K562 (cell line): ENCODE data around the gene COX5A. TPM values are rescaled to one million over a fixed set of nuclear protein-coding genes. Genes with fewer than 3 reads are reported as not detected.

Source experiments
- ATAC-seq: fragments of 200-7000 bp; cut with Tn5 transposase; 3 replicates; pipeline ENCODE4 v1.9.1; 2020; ENCODE audit warnings: moderate library complexity
- BruUV-seq: library from RNA; stranded (reverse); fragments of 400-500 nt; replicated peaks from 2 replicates; lab custom pipeline; 2021; lab: Mats Ljungman, UMichigan
- CTCF ChIA-PET: fragments of 300-600 bp; formaldehyde crosslinking; extraction: SDS; loops from one replicate; lab custom pipeline; 2021; ENCODE audit warnings: low intra/inter-chr PET ratio; lab: Yijun Ruan, JAX
- POLR2A ChIA-PET: fragments of 300-600, 350-650 bp; sonication (Branson Sonifier 250); formaldehyde crosslinking; extraction: SDS; loops from one replicate; lab custom pipeline; 2021; ENCODE audit warnings: antibody characterized with exemption, inconsistent platforms; lab: Yijun Ruan, JAX
- DNase-seq, 4 experiments: peaks; one replicate each; pipeline versions ENCODE4 v3.0.0 to v3.0.0-alpha.2; 2011 to 2018; ENCODE audit warnings: low spot score in 3 of 4, mixed read lengths in 3 of 4; ENCODE audit errors: extremely low read depth in 1 of 4
- FAIRE-seq: peaks from 2 replicates; lab custom pipeline; 2011; peaks lifted over from hg19 to GRCh38; lab: Jason Lieb, UNC
- H2AFZ ChIP-seq: 2 replicates; pipeline ENCODE4 v1.6.0; 2011; ENCODE audit warnings: low read depth, low read length, control low read depth, inconsistent platforms
- H3K27ac ChIP-seq: fragments of 200-600 bp; 3 replicates; pipeline ENCODE4 v1.8.0; 2011; ENCODE audit warnings: low read depth, mild to moderate bottlenecking, control low read depth, inconsistent platforms, low read length, moderate library complexity, mixed read lengths; ENCODE audit errors: extremely low read depth
- H3K27me3 ChIP-seq, 2 experiments: fragments of 300-600 bp in 1 of 2; 2 replicates in 1 of 2; 3 replicates in 1 of 2; pipeline versions ENCODE4 v1.6.0 to v1.8.0; 2011; ENCODE audit warnings: inconsistent platforms in 2 of 2, low read length in 2 of 2, mild to moderate bottlenecking in 1 of 2, mixed read lengths in 1 of 2, moderate library complexity in 1 of 2; ENCODE audit not compliant: control insufficient read depth in 2 of 2, insufficient read depth in 2 of 2
- H3K36me3 ChIP-seq: fragments of 300-600 bp; 3 replicates; pipeline ENCODE4 v1.8.0; 2011; ENCODE audit warnings: mild to moderate bottlenecking, low read length, inconsistent platforms; ENCODE audit not compliant: control insufficient read depth, insufficient read depth
- H3K4me1 ChIP-seq, 2 experiments: fragments of 200-600 bp in 1 of 2; replicated peaks in 1 of 2; 2 replicates in 1 of 2; 3 replicates in 1 of 2; pipeline versions ENCODE4 v1.5.1 to v1.8.0; 2011; ENCODE audit warnings: inconsistent platforms in 2 of 2, low read length in 2 of 2, mild to moderate bottlenecking in 1 of 2, mixed read lengths in 1 of 2, moderate library complexity in 1 of 2; ENCODE audit not compliant: control insufficient read depth in 2 of 2, insufficient read depth in 2 of 2
- H3K4me2 ChIP-seq: 2 replicates; pipeline ENCODE4 v1.6.1; 2011; ENCODE audit warnings: low read length, control low read depth, inconsistent platforms, mixed read lengths; ENCODE audit not compliant: insufficient read depth
- H3K4me3 ChIP-seq: fragments of 200-600 bp; sonication (generic), shearing (Covaris generic); 2 replicates; pipeline ENCODE4 v1.5.1; 2016; ENCODE audit warnings: control low read depth, inconsistent platforms
- H3K79me2 ChIP-seq: fragments of 200-600 bp; 3 replicates; pipeline ENCODE4 v1.8.0; 2011; ENCODE audit warnings: low read length, inconsistent platforms; ENCODE audit not compliant: control insufficient read depth, insufficient read depth
- H3K9ac ChIP-seq, 2 experiments: 2 replicates each; pipeline versions ENCODE4 v1.6.0 to v1.6.1; 2011; ENCODE audit warnings: low read depth in 2 of 2, low read length in 2 of 2, control low read depth in 1 of 2, inconsistent platforms in 1 of 2, mild to moderate bottlenecking in 1 of 2, mixed read lengths in 1 of 2; ENCODE audit not compliant: insufficient read depth in 1 of 2
- H3K9me1 ChIP-seq: one replicate; pipeline ENCODE4 v1.6.0; 2011; ENCODE audit warnings: inconsistent platforms, mild to moderate bottlenecking, low read length, moderate library complexity; ENCODE audit not compliant: control insufficient read depth, insufficient read depth
- H3K9me3 ChIP-seq: replicated peaks from 2 replicates; pipeline ENCODE4 v1.5.1; 2011; ENCODE audit warnings: low read depth, low read length, inconsistent platforms; ENCODE audit not compliant: control insufficient read depth, insufficient read depth
- H4K20me1 ChIP-seq: replicated peaks from 2 replicates; pipeline ENCODE4 v1.6.1; 2011; ENCODE audit warnings: low read length, inconsistent platforms, mixed read lengths; ENCODE audit not compliant: control insufficient read depth, insufficient read depth
- ATF3 ChIP-seq, 2 experiments: fragments of 450-650 bp in 1 of 2; sonication (generic) in 1 of 2; formaldehyde crosslinking in 1 of 2; IDR thresholded peaks in 1 of 2; conservative IDR thresholded peaks in 1 of 2; 2 replicates each; pipeline versions ENCODE4 v1.6.1 to v1.8.1; 2016 to 2023; ENCODE audit warnings: mild to moderate bottlenecking in 2 of 2, moderate library complexity in 2 of 2, inconsistent platforms in 1 of 2, missing genetic modification reagents in 1 of 2
- CREM ChIP-seq: IDR thresholded peaks from 2 replicates; pipeline ENCODE4 v1.6.1; 2014; ENCODE audit warnings: antibody characterized with exemption, low read depth
- CXXC5 ChIP-seq: fragments of 250-450 bp; sonication (Bioruptor Pico); IDR thresholded peaks from 2 replicates; pipeline ENCODE4 v1.8.0; 2022; ENCODE audit warnings: inconsistent platforms, mild to moderate bottlenecking, moderate library complexity
- FOSL1 ChIP-seq: fragments of 200-800 bp; sonication (Bioruptor generic); conservative IDR thresholded peaks from 2 replicates; pipeline ENCODE4 v1.6.1; 2016; ENCODE audit warnings: missing genetic modification characterization, missing compliant biosample characterization
- FOXK2 ChIP-seq, 2 experiments: fragments of 450-650 bp; IDR thresholded peaks in 1 of 2; conservative IDR thresholded peaks in 1 of 2; 2 replicates each; pipeline ENCODE4 v1.6.1; 2016; ENCODE audit warnings: low read depth in 2 of 2, mild to moderate bottlenecking in 1 of 2
- HMGN3 ChIP-seq: IDR thresholded peaks from 2 replicates; pipeline ENCODE4 v1.6.1; 2011; ENCODE audit warnings: borderline replicate concordance, low read depth, mild to moderate bottlenecking, mixed read lengths, low read length; ENCODE audit not compliant: insufficient read length; ENCODE audit errors: extremely low read depth
- KDM2B ChIP-seq: fragments of 250-450 bp; sonication (Bioruptor Pico); IDR thresholded peaks from 2 replicates; pipeline ENCODE4 v1.8.0; 2021; ENCODE audit warnings: mild to moderate bottlenecking, moderate library complexity
- NFE2 ChIP-seq: IDR thresholded peaks from 2 replicates; pipeline ENCODE4 v1.6.1; 2014; ENCODE audit warnings: antibody characterized with exemption, low read depth
- PHF20 ChIP-seq: fragments of 450-650 bp; IDR thresholded peaks from 2 replicates; pipeline ENCODE4 v1.6.1; 2018; ENCODE audit not compliant: partially characterized antibody
- PRDM10 ChIP-seq: fragments of 450-650 bp; IDR thresholded peaks from 2 replicates; pipeline ENCODE4 v1.6.1; 2018; ENCODE audit not compliant: partially characterized antibody
- RAD51 ChIP-seq: fragments of 450-650 bp; IDR thresholded peaks from 2 replicates; pipeline ENCODE4 v1.7.1; 2016; ENCODE audit warnings: low read depth, mild to moderate bottlenecking, borderline replicate concordance
- TAF7 ChIP-seq: fragments of 450-650 bp; IDR thresholded peaks from 2 replicates; pipeline ENCODE4 v1.6.1; 2016; ENCODE audit warnings: missing genetic modification characterization, missing compliant biosample characterization
- TOE1 ChIP-seq, 2 experiments: fragments of 450-650 bp in 1 of 2; sonication (generic) in 1 of 2; formaldehyde crosslinking in 1 of 2; IDR thresholded peaks; 2 replicates each; pipeline versions ENCODE4 v1.7.1 to v1.8.0; 2016 to 2022; ENCODE audit warnings: borderline replicate concordance in 2 of 2, mild to moderate bottlenecking in 2 of 2, antibody characterized with exemption in 1 of 2, inconsistent platforms in 1 of 2, low read depth in 1 of 2, missing genetic modification reagents in 1 of 2, moderate library complexity in 1 of 2
- ZNF551 ChIP-seq: fragments of 250-450 bp; sonication (Bioruptor Pico); IDR thresholded peaks from 2 replicates; pipeline ENCODE4 v1.5.0; 2021; ENCODE audit warnings: mild to moderate bottlenecking, moderate library complexity
- ZNF764 ChIP-seq: fragments of 250-450 bp; sonication (Bioruptor Pico); IDR thresholded peaks from 2 replicates; pipeline ENCODE4 v1.4.0; 2020; ENCODE audit warnings: low read depth, mild to moderate bottlenecking, moderate library complexity
- WGBS: fragments of 100-300 bp; shearing (Covaris generic); methylation state at CpG from one replicate; pipeline ENCODE4 v1.1.6; 2016; ENCODE audit warnings: low coverage, mixed read lengths; ENCODE audit not compliant: insufficient coverage; ENCODE audit errors: missing lambda C conversion rate; 5-methylcytosine and 5-hydroxymethylcytosine counted together
- in situ Hi-C: fragments of 300-500 bp; cut with MboI; formaldehyde crosslinking; loops from 4 replicates; pipeline ENCODE4 v1.15.0; 2018; ENCODE audit warnings: inconsistent platforms, mixed read lengths
- intact Hi-C: fragments of 100-400 bp; cut with micrococcal nuclease; formaldehyde crosslinking; loops from 2 replicates; pipeline ENCODE4 v1.14.2; 2022
- polyA plus RNA-seq, 8 experiments: library from polyadenylated mRNA; depleted of rRNA in 4 of 8; stranded (reverse) in 5 of 8; unstranded in 3 of 8; fragments of >200 nt; fragmentation: Nextera tagmentation in 2 of 8; fragmentation: Illumina TruSeq in 1 of 8; extraction: Ambion mirVana in 2 of 8; extraction: Trizol in 1 of 8; gene quantifications; 2 replicates each; pipeline versions ENCODE4 v1.2.1 to v1.2.3, GENCODE V29; 2011 to 2014; ENCODE audit warnings: inconsistent platforms in 1 of 8, missing spikeins in 1 of 8
- total RNA-seq, 7 experiments: library from RNA; depleted of rRNA in 6 of 7; stranded (reverse); fragments of >200 nt in 6 of 7; fragmentation: Illumina TruSeq in 2 of 7; extraction: Trizol in 2 of 7; gene quantifications; 2 replicates each; pipeline versions ENCODE4 v1.2.1 to v1.2.3, GENCODE V29; 2011 to 2021; ENCODE audit warnings: low replicate concordance in 1 of 7

The COX5A gene
- total and polyA plus RNA-seq, 9 of the 15 experiments (the other 6 are each of a cell fraction or from before 2014, with no cell fraction given) = 86.8 to 553 (median 371) TPM

- Histone ChIP-seq H3K9me1 (no peaks in the 10 kb centered on the region), H3K27ac (peak within 1 kb of the TSS; percentile 89), H3K79me2 (peaks cover 23% of the 10 kb centered on the region), H3K9me3 (no peaks in the 10 kb centered on the region), H3K4me3 (peak within 1 kb of the TSS; percentile 95), H3K4me1 (peaks cover 11 to 14% of the 10 kb centered on the region in 2 experiments; a peak in 4 of 5 replicates), H2AFZ (peak within 1 kb of the TSS; percentile 98), H3K27me3 (no peaks in the 10 kb centered on the region), H3K9ac (peak within 1 kb of the TSS; percentile 87 to 92), H3K36me3 (peaks cover 37% of the 10 kb centered on the region), H3K4me2 (peak within 1 kb of the TSS; percentile 94), H4K20me1 (no peaks in the 10 kb centered on the region)
- CTCF ChIA-PET = no interaction called here
- peak; percentile 97 for ATAC-seq
- intact Hi-C loops = loop anchor here (2.0 to 5.0 kb wide), 2 partner anchors 44 to 81 kb away; no protein-coding TSS in a partner anchor
- in situ Hi-C loops = no loop called here
- POLR2A ChIA-PET = interaction anchor here (0.7 to 3.8 kb wide), 24 partner anchors 8 to 719 kb away, joined by 3 to 29 read pairs (median 4); partner anchors contain the start of genes COX5A, MPI, SNUPN and ULK3
- 1% methylated on average over 65 of the region's 74 CpGs for WGBS
- no TSS peak for BruUV-seq
- FAIRE-seq = peak; percentile 66
- peak; percentile 94 to 96 (median 95) for DNase-seq
- TF ChIP-seq CXXC5 (peak; percentile 72), FOXK2 (conservative IDR thresholded peaks at IDR 0.05 in 1 of 2, IDR thresholded peaks at IDR 0.05 in 1 of 2; ENCODE audit: low read depth in 2 of 2) (no peak), KDM2B (CRISPR knock-in tag) (no peak), FOSL1 (peak; percentile 40), RAD51 (no peak), ZNF551 (no peak), TAF7 (peak; percentile 81), HMGN3 (peak; percentile 85), CREM (peak; percentile 57; the same call in 1 of the 2 replicates), ZNF764 (no peak), TOE1 (IDR thresholded peaks at IDR 0.05; ENCODE audit: borderline replicate concordance) (peak; percentile 27; the same call in 1 of the 2 replicates), TOE1 (CRISPR knock-in tag; IDR thresholded peaks at IDR 0.05; ENCODE audit: borderline replicate concordance, low read depth) (no peak), PRDM10 (peak; percentile 25), PHF20 (no peak), ATF3 (IDR thresholded peaks at IDR 0.05) (0 out of 2 replicates have a peak, but pooled peaks have one; percentile 8), ATF3 (CRISPR knock-in tag; conservative IDR thresholded peaks at IDR 0.05) (no peak), NFE2 (no peak)
These were observed 31.3 kb downstream of the COX5A start, which contains the start of gene FAM219B for GRCh38 chr15:74906450-74907162. TSS of gene FAM219B (minus strand) at chr15:74906851. CDS start at chr15:74906800, 51 bp downstream.
